HEK293 (cell line): Measurements from ENCODE around the gene AURKA.

ENCODE experiments used
- CTCF ChIP-seq: fragments of 450-650 bp; formaldehyde crosslinking; IDR thresholded peaks from 2 replicates; pipeline ENCODE4 v1.5.1; 2016; ENCODE audit warnings: missing biosample characterization, missing genetic modification characterization
- KLF9 ChIP-seq: fragments of 450-650 bp; formaldehyde crosslinking; IDR thresholded peaks from 2 replicates; pipeline ENCODE4 v1.5.1; 2016; ENCODE audit warnings: missing biosample characterization, missing genetic modification characterization, low read depth
- RBAK ChIP-seq: fragments of 450-650 bp; formaldehyde crosslinking; IDR thresholded peaks from 2 replicates; pipeline ENCODE4 v1.5.1; 2016; ENCODE audit warnings: missing biosample characterization, missing genetic modification characterization
- TCF7L2 ChIP-seq: IDR thresholded peaks from 2 replicates; pipeline ENCODE4 v1.6.1; 2011; ENCODE audit warnings: low read depth, mild to moderate bottlenecking, inconsistent platforms, low read length, moderate library complexity, borderline replicate concordance
- YY1 ChIP-seq: fragments of 450-650 bp; formaldehyde crosslinking; IDR thresholded peaks from 2 replicates; pipeline ENCODE4 v1.5.1; 2018; ENCODE audit warnings: missing biosample characterization, missing genetic modification characterization
- ZBTB44 ChIP-seq: fragments of 450-650 bp; IDR thresholded peaks from 2 replicates; pipeline ENCODE4 v1.5.1; 2018; ENCODE audit warnings: missing biosample characterization, mild to moderate bottlenecking, missing genetic modification characterization
- ZNF121 ChIP-seq: fragments of 450-650 bp; formaldehyde crosslinking; IDR thresholded peaks from 2 replicates; pipeline ENCODE4 v1.5.1; 2016; ENCODE audit warnings: missing biosample characterization, missing genetic modification characterization
- ZNF302 ChIP-seq: fragments of 450-650 bp; formaldehyde crosslinking; IDR thresholded peaks from 2 replicates; pipeline ENCODE4 v1.5.1; 2016; ENCODE audit warnings: missing biosample characterization, missing genetic modification characterization, low read depth
- ZNF350 ChIP-seq: fragments of 450-650 bp; formaldehyde crosslinking; IDR thresholded peaks from 2 replicates; pipeline ENCODE4 v1.5.0; 2017; ENCODE audit warnings: missing biosample characterization, mild to moderate bottlenecking, missing genetic modification characterization
- ZNF391 ChIP-seq: fragments of 450-650 bp; formaldehyde crosslinking; IDR thresholded peaks from 2 replicates; pipeline ENCODE4 v1.5.1; 2016; ENCODE audit warnings: low read depth, missing biosample characterization, missing genetic modification characterization, borderline replicate concordance
- ZNF677 ChIP-seq: fragments of 450-650 bp; IDR thresholded peaks from 2 replicates; pipeline ENCODE4 v1.5.0; 2018; ENCODE audit warnings: missing biosample characterization, mild to moderate bottlenecking, missing genetic modification characterization, moderate library complexity
- ZNF692 ChIP-seq: fragments of 450-650 bp; formaldehyde crosslinking; IDR thresholded peaks from 2 replicates; pipeline ENCODE4 v1.5.1; 2016; ENCODE audit warnings: missing biosample characterization, missing genetic modification characterization

- peak; percentile 88 for TF ChIP-seq KLF9 (tag by site-specific recombination)
- TF ChIP-seq ZBTB44 (tag by site-specific recombination) = no peak
- no peak for TF ChIP-seq ZNF692 (tag by site-specific recombination)
- TF ChIP-seq ZNF677 (tag by site-specific recombination) = no peak
- no peak for TF ChIP-seq TCF7L2
- no peak for TF ChIP-seq ZNF121 (tag by site-specific recombination)
- no peak for TF ChIP-seq ZNF391 (tag by site-specific recombination)
- no peak for TF ChIP-seq CTCF (tag by site-specific recombination)
- TF ChIP-seq ZNF302 (tag by site-specific recombination) = no peak
- no peak for TF ChIP-seq YY1 (tag by site-specific recombination)
- TF ChIP-seq ZNF350 = no peak
- no peak for TF ChIP-seq RBAK
These were observed 33.3 kb downstream of the AURKA start, which contains the start of gene FAM210B for GRCh38 chr20:56358600-56359211.
